GM21360 (cell line): Measurements from ENCODE around the gene KLF13.

Source experiments
- ATAC-seq: cut with Tn5 transposase; IDR thresholded peaks from one replicate; pipeline ENCODE4 v1.9.1; 2021; ENCODE audit warnings: mild to moderate bottlenecking, moderate library complexity; ENCODE audit not compliant: unreplicated experiment

KLF13 gene

GRCh38 chr15:31360843-31361763 lies 34.5 kb downstream of the KLF13 start:
- peak; percentile 39 for ATAC-seq

- no peak for ATAC-seq
Measured at GRCh38 chr15:31361764-31362515, 35.3 kb downstream of the KLF13 start.

GRCh38 chr15:31362886-31363285 lies 36.3 kb downstream of the KLF13 start:
- no peak for ATAC-seq

- no peak for ATAC-seq
Measured at GRCh38 chr15:31364301-31365031, 37.8 kb downstream of the KLF13 start.

- ATAC-seq: no peak
Measured at GRCh38 chr15:31365032-31365654, 38.5 kb downstream of the KLF13 start.

- peak; percentile 54 for ATAC-seq
Measured at GRCh38 chr15:31365655-31366127, 39.1 kb downstream of the KLF13 start.

- ATAC-seq: no peak
Measured at GRCh38 chr15:31366169-31366734, 39.6 kb downstream of the KLF13 start.

GRCh38 chr15:31367021-31367729 lies 40.5 kb downstream of the KLF13 start:
- ATAC-seq: no peak

- ATAC-seq: no peak
Measured at GRCh38 chr15:31367730-31368344, 41.2 kb downstream of the KLF13 start.

- no peak for ATAC-seq
Measured at GRCh38 chr15:31369727-31370126, 43.1 kb downstream of the KLF13 start.

GRCh38 chr15:31371520-31372240 lies 45.0 kb downstream of the KLF13 start:
- ATAC-seq: no peak

GRCh38 chr15:31372635-31373091 lies 46.0 kb downstream of the KLF13 start:
- ATAC-seq: no peak

GRCh38 chr15:31373096-31373865 lies 46.6 kb downstream of the KLF13 start:
- ATAC-seq: no peak

GRCh38 chr15:31373970-31374369 lies 47.3 kb downstream of the KLF13 start:
- no peak for ATAC-seq

GRCh38 chr15:31374489-31374888 lies 47.9 kb downstream of the KLF13 start:
- ATAC-seq: no peak

- no peak for ATAC-seq
Measured at GRCh38 chr15:31374986-31375385, 48.4 kb downstream of the KLF13 start.

- no peak for ATAC-seq
Measured at GRCh38 chr15:31375772-31376171, 49.1 kb downstream of the KLF13 start.

GRCh38 chr15:31376511-31376910 lies 49.9 kb downstream of the KLF13 start:
- ATAC-seq: no peak
